ENCODE results near the gene DES.
A peak's percentile ranks its signal among the peaks of the same experiment; 100 is the strongest.

DES gene

GRCh38 chr2:219442256-219443015 is 24.3 kb downstream of the DES start:
- DNase-seq (ENCODE audit: low read depth), result no peak
- TF ChIP-seq CTCF (IDR thresholded peaks at IDR 0.05; ENCODE audit: control insufficient read depth, insufficient read depth, low read depth, low read length, missing control alignments), result no peak
- peak overlapping the region; percentile 61 for H3K4me3 ChIP-seq (ENCODE audit: control insufficient read depth, low read depth, low read length)

GRCh38 chr2:219443016-219443696 is 25.0 kb downstream of the DES start:
- peak overlapping the region; percentile 61 for H3K4me3 ChIP-seq (ENCODE audit: control insufficient read depth, low read depth, low read length)
- no peak for DNase-seq (ENCODE audit: low read depth)

GRCh38 chr2:219443697-219444023 is 25.5 kb downstream of the DES start:
- DNase-seq (ENCODE audit: low read depth), result no peak
- TF ChIP-seq CTCF (IDR thresholded peaks at IDR 0.05; ENCODE audit: control insufficient read depth, insufficient read depth, low read depth, low read length, missing control alignments), result no peak
- no peak overlapping the region for H3K4me3 ChIP-seq (ENCODE audit: control insufficient read depth, low read depth, low read length)

More at GRCh38 chr2:219443016-219443696, 25.0 kb downstream of the DES start:
- no peak for TF ChIP-seq CTCF (IDR thresholded peaks at IDR 0.05; ENCODE audit: control insufficient read depth, insufficient read depth, low read depth, low read length, missing control alignments)

GRCh38 chr2:219444566-219445091 is 26.5 kb downstream of the DES start:
- no peak for TF ChIP-seq CTCF (IDR thresholded peaks at IDR 0.05; ENCODE audit: control insufficient read depth, insufficient read depth, low read depth, low read length, missing control alignments)
- DNase-seq (ENCODE audit: low read depth), result no peak
- H3K4me3 ChIP-seq (ENCODE audit: control insufficient read depth, low read depth, low read length), result no peak overlapping the region

GRCh38 chr2:219445220-219445640 is 27.1 kb downstream of the DES start:
- H3K4me3 ChIP-seq (ENCODE audit: control insufficient read depth, low read depth, low read length), result no peak overlapping the region
- no peak for DNase-seq (ENCODE audit: low read depth)
- no peak for TF ChIP-seq CTCF (IDR thresholded peaks at IDR 0.05; ENCODE audit: control insufficient read depth, insufficient read depth, low read depth, low read length, missing control alignments)

GRCh38 chr2:219446101-219446504 is 27.9 kb downstream of the DES start:
- no peak for TF ChIP-seq CTCF (IDR thresholded peaks at IDR 0.05; ENCODE audit: control insufficient read depth, insufficient read depth, low read depth, low read length, missing control alignments)
- no peak overlapping the region for H3K4me3 ChIP-seq (ENCODE audit: control insufficient read depth, low read depth, low read length)
- no peak for DNase-seq (ENCODE audit: low read depth)

Data from AG09309 (cell line).